Choroid plexus epithelial cell (primary cell): ENCODE measurements around the gene OR2F2.

Experiments used
- DNase-seq: peaks from one replicate; pipeline ENCODE4 v3.0.0-alpha.2; 2010; ENCODE audit warnings: low read depth
- H3K4me3 ChIP-seq: 2 replicates; pipeline ENCODE4 v1.5.1; 2011; ENCODE audit warnings: low read depth, mild to moderate bottlenecking, control low read depth, low read length, moderate library complexity
- TF ChIP-seq, protein P1 (sequence below): conservative IDR thresholded peaks from 2 replicates; pipeline ENCODE4 v1.5.1; 2011; ENCODE audit warnings: low read depth, mild to moderate bottlenecking, control low read depth, inconsistent platforms, low read length, moderate library complexity

OR2F2 gene

DNA sequence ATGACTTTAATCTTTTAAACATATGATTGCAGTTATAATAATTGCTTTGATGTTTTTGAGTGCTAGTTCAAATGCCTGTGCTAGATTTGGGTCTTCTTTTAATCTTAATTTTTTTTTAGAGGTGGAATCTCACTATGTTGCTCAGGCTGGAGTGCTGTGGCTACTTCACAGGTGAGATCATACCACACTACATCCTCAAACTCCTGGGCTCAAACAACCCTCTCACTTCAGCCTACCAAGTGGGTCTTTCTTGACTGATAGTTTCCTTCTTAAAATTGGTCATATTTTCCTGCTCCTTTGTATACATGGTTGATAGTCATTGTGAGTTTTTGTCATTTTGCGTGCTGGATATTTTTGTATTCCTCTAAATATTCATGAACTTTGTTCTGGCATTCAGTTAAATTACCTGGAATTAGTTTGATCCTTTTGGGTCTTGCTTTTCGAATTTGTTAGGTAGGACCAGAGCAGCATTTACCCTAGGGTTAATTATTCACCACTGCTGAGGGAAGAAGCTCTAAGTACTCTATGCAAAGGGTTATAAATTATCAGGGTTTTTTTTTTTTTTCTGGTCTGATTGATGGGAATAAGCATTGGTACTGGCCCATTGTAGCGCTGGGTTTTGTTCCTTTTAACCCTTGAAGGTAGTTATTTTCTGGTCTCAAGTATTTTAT is 21.0 kb upstream of the OR2F2 start:
- H3K4me3 ChIP-seq = no peak overlapping the region
- TF ChIP-seq, protein P1, sequence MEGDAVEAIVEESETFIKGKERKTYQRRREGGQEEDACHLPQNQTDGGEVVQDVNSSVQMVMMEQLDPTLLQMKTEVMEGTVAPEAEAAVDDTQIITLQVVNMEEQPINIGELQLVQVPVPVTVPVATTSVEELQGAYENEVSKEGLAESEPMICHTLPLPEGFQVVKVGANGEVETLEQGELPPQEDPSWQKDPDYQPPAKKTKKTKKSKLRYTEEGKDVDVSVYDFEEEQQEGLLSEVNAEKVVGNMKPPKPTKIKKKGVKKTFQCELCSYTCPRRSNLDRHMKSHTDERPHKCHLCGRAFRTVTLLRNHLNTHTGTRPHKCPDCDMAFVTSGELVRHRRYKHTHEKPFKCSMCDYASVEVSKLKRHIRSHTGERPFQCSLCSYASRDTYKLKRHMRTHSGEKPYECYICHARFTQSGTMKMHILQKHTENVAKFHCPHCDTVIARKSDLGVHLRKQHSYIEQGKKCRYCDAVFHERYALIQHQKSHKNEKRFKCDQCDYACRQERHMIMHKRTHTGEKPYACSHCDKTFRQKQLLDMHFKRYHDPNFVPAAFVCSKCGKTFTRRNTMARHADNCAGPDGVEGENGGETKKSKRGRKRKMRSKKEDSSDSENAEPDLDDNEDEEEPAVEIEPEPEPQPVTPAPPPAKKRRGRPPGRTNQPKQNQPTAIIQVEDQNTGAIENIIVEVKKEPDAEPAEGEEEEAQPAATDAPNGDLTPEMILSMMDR = no peak
- no peak for DNase-seq

DNA sequence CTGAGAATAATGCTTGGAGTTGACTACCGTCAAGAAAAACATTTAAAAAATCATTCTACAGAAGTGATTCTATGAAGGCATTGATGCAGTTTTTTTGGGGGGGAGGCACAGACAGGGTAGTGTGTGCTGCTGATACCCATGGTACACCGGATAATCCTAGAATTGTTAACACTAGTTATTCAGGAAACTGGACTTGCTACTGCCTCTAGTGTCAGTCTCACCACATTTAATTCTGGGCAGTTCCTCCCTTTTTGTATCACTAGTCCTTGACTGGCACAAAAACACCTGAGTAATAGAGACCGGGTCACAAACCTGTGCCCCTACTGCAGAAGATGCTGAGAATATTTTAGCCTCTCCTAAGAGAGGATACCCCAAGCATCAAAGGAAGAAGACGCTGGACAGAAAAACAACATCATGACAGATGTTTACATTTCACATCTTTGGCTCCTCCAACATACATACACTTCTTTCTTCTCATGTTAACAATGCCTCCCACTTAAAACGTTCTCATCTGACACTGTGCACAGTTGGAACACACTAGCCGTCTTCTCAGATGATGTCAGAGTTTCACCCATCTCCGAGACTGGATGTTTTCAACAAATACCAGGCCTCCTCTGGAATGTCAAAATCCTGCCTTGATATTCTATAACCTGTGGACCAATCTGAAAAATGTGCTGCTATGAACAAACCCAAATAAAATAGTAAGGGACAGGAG is 19.9 kb upstream of the OR2F2 start:
- DNase-seq = no peak
- TF ChIP-seq, protein P1 = peak; percentile 35
- H3K4me3 ChIP-seq = no peak overlapping the region

DNA sequence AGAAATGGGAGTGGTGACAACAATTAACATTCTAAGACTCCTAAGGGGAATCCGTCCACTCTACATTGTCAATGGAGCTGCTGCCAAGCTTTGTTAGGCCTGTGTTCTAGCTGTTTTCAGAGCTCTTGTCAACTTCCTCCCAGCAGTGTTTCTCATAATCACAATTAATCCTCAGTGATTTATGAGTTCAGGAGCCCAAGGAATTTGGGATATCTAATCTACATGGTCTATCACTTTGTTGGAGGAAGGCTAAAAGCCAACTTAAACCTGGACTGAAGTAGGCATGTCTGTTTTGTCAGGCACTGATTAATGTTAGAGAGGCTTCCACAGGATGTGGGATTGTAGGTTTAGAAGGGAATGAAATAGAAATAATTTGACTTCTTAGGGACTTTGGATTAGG is 10.2 kb upstream of the OR2F2 start:
- TF ChIP-seq, protein P1 = no peak
- DNase-seq = no peak
- no peak overlapping the region for H3K4me3 ChIP-seq

DNA sequence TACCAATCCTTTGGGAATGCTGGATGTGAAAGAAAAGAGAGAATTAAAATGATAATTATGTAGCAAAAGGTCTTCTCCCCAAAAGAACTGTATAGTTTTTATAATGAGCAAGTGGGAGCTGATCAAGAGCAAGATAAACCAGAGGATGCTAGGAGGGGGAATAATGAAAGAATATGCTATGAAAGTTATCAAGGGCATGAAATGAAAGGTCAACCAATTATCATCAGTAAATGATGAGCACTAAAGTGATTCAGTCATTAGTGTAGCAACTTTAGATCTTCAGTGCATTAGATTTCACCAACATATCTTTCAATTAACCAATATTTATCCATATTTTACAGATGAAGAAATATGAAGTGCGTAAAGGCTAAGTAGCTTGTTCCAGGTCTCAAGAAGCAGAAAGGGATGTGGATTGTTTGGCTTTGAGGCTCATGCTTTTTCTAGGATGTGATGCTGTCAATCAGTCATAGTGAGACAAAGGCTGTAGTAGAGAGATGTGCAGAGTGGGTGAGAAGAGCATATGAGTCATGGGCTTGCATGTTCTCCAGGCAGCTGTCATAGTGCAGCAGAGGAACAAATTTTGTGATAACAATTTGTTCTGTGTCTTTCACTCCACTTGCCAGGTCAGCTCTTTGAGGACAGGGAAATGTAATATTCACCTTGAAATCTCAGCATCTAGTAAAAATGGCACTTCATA is 5.7 kb upstream of the OR2F2 start:
- TF ChIP-seq, protein P1 = no peak
- peak; percentile 43 for DNase-seq
- no peak overlapping the region for H3K4me3 ChIP-seq

DNA sequence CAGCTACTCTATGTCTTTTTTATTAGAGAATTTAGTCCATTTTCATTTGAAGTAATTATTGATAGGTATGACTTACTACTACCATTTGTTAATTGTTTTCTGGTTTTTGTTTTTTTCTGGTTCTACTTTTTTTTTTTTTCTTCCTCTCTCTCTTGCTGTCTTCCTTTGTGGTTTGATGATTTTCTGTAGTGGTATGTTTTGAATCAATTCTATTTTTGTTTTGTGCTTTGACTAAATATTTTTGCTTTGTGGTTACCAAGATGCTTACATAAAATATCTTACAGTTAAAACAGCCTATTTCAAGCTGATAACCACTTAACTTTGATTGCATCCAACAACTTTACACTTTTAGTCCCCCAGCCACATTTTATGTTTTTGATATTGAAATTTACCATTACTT is 3.3 kb upstream of the OR2F2 start:
- DNase-seq = peak; percentile 49
- H3K4me3 ChIP-seq = no peak overlapping the region
- TF ChIP-seq, protein P1 = no peak

DNA sequence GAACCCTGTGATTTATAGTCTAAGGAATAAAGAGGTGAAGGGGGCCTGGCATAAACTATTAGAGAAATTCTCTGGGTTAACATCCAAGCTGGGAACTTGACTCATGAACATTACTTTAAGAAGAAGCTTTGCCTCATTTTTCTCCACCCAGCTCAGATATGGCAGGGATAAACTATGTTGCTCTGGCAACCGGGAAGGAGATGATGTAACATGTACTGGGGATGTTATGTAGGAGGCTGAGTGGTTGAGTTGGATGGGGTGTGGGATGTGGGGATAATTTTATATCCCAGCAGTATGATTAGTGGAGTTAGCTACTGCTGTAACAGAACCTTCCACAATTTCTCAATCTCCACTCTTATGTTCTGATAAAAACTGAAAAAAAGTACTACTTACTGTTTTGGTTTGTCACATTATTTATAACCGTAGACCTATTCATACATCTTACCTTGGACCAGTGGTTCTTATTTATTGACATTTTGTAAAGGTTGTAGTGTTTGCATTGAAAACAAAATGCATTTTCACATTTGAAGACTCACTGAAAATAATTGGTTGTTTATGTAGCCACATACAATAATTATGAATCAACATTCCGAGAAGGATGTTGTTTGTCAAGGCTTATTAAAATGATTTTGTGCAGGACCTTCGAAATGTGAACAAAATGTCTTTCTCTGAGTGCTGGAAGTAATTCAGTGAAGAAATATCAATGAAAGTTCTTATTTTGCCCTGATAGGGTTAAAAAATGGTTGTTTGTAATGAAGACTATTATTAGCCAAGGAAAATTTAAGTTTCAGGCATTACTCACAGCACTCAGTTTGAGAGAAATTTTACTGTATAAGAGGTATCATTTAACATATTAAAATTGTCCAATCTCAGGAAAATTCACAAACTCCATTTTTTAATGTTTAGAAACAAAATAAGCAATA is 1.3 kb downstream of the OR2F2 start:
- no peak overlapping the region for H3K4me3 ChIP-seq
- TF ChIP-seq, protein P1 = no peak
- DNase-seq = peak; percentile 87
